Measurements from ENCODE around the gene DSTN.

Gene DSTN

DNA sequence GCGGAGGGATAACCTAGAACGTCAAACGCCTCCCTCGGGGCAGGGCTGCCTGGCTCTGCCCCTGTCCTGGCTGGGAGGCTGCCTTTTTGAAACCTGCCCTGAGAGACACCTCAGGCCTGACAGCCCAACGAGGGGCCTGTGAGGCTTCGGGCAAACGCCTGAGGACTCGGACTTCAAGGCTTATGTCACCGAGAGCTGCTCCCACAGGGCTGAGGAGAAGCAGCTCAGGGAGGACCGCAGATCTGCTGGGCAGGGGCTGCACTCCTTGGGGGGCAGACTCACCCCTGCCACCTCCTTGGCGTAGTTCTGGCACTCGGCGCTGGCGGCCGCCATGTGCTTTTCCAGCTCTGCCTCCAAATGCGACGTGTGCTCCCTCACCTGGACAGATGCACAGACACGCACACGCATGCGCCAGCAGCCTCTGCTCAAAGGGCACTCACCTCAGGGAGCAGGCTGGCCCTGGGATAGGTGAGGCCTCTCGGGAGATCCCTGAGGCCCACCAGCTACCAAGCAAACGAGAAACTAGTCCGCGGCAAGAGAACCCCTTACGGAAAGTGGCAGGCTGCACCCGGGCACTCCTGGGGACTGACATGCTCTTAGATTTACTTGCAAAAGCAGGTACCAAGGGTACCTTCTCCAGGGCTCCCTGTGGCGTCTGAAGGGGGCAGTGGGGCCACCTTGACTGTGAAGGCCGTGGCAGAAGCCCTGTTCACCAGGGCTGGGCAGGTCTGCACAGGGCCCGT lies 49.6 kb downstream of the DSTN start:
- TF ChIP-seq, protein P1, sequence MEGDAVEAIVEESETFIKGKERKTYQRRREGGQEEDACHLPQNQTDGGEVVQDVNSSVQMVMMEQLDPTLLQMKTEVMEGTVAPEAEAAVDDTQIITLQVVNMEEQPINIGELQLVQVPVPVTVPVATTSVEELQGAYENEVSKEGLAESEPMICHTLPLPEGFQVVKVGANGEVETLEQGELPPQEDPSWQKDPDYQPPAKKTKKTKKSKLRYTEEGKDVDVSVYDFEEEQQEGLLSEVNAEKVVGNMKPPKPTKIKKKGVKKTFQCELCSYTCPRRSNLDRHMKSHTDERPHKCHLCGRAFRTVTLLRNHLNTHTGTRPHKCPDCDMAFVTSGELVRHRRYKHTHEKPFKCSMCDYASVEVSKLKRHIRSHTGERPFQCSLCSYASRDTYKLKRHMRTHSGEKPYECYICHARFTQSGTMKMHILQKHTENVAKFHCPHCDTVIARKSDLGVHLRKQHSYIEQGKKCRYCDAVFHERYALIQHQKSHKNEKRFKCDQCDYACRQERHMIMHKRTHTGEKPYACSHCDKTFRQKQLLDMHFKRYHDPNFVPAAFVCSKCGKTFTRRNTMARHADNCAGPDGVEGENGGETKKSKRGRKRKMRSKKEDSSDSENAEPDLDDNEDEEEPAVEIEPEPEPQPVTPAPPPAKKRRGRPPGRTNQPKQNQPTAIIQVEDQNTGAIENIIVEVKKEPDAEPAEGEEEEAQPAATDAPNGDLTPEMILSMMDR (IDR thresholded peaks at IDR 0.05), result no peak

DNA sequence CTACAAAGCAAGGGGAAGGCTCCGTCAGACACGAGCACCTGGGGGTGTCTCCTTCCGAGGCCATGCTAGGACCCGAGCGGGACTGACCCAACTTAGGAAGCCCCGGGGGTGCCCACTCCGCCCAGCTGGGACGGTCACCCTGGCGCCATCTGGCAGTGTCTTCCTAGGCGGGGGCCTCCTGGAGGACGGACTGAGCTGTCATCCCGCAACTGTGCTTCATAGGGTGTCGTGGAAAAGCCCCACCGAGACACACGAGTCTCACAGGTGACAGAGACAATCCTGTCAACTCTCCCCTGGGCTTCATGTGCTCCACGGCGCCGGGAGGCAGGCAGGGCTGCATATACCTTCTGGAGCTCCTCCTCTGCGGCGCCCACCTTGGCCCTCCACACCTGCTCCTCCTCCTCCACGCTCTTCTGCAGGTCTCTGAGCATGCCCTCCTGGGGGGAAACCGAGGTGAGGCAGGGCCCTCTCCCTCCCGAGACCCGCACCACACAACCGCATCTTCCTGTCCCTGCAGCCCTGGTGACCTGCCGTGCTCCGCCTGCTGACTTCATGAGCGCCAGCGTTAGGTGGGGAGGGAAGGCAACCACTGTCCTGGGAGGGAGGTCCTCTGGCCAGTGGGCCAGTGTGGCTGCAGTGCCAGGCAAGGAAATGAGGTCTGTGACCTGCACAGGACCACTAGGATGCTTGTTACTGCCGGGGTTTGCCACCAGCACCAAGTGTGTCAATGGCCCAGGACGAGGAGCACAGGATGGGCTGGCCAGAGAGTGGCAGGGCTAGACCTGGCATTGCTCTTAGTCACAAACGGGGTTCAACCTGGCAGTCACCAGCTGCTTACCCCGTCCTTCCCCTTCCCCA lies 50.7 kb downstream of the DSTN start:
- TF ChIP-seq, protein P1 (IDR thresholded peaks at IDR 0.05), result no peak

DNA sequence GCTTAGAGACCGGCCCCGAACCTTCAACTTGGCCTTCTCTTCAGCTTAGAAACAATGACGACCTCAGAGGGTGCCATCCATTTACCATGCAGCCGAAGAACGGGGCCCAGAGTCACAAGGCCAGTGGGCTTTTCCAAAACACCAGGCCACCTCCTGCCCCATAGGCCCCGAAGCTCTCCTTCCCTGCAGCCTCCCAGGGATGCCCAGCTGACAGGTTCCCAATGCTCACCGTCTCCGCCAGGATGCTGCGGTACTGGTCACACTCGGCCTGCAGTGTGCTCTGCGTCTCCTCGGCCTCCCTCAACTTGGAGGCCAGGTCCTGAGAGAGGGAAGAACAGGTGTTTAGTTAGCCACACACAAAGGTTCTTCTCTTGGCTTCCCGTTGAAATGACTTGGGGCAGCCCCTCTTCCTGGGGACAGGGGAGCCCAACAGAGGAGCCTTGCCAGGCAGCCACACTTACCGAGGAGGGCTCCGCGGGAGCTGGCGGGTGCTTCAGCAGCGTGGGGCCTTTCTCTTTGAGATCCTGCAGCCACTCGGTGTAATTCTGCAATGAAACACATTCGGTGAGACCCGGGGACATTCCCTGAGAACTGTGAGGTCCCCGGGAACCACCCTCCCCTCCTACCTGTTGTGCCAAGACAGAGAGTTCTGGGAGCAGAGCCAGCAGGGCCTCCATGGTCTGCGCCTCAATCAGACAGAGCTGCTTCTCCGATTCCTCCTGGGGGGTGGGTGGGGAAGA lies 51.5 kb downstream of the DSTN start:
- TF ChIP-seq, protein P1 (IDR thresholded peaks at IDR 0.05), result no peak

DNA sequence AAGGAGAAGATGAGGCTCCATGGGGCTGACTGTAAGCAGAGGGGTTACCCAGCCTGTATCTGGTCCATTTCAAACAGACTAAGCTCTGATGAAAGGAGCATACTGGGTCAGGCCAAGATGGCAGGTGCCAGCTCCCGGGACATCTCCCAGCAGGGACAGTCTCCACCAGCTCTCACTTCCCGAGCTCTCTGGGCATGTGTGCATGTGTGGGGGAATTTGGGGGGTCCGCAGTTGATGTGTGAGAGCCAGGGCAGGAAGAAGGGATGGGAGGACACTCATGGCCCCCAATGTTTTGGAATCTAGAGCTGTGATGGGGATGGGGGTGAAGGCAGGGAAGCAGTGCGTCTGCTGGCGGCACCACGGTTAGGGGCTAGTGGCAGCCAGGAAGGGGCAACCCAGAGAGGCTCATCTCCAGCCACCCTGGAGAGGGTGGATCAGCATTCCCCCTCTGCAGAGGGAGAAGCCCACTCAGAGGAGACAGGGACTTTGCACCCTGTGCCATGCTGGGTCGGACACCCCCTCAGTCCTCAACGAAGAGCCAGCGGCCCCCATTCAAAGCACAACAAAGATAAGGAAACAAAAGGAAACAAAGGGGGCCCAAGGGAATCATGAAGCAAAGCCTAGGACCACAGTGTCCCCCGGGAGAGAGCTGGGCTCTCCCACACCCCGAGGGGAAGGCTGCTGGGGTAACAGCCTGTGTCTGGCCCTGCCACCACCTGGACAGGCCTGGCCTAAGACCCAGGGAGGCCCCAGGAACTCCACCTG lies 52.4 kb downstream of the DSTN start:
- TF ChIP-seq, protein P1 (IDR thresholded peaks at IDR 0.05), result no peak

DNA sequence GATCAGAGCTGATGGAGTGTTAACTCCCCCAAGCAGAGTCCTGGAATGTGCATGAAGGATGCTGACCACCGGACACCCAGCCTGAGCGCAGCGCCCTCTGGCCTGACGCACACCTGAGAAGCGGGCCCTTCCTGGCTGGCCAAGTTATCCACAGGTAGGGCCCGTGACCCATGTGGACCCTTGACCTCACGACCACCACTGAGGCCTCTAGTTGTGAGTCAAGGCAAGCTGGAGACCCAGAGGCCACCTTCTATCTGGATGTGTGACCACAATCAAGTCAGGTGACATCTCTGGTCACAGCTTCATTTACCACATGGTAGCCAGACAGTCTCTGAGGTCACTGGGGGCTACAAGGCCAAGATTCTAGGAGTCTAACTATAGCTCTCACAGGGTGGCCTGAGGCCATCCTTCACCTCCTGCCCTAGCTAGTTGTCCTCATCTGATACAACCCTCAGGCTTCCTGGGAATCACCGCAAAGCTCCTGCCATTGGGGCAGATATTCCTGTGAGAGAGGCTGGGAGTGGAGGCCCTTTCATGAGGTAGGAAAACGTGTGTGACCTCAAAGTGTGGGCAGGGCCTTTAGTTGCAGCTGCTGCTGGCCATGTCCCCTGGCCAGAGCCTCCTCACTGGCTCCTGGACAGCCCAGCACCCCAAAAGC lies 53.1 kb downstream of the DSTN start:
- TF ChIP-seq, protein P1 (IDR thresholded peaks at IDR 0.05), result no peak

DNA sequence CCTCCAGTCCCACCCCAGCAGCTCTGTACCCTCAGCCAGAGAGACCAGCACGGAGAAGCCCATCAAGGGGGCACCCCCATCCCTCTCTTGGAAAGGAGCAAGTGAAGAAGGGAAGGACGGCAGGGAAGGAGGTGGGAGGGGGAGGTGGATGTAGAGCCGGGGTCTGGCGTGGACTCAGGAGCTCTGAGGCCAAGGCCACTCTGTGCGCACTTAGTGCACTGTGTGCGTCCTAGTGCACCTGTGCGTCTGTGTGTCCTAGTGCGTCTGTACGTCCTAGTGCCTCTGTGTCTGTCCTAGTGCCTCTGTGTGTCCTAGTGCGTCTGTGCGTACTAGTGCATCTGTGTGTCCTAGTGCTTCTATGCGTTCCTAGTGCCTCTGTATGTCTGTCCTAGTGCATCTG lies 54.2 kb downstream of the DSTN start:
- TF ChIP-seq, protein P1 (IDR thresholded peaks at IDR 0.05), result no peak
